ENCODE results near the gene XRCC2.

The XRCC2 gene

DNA sequence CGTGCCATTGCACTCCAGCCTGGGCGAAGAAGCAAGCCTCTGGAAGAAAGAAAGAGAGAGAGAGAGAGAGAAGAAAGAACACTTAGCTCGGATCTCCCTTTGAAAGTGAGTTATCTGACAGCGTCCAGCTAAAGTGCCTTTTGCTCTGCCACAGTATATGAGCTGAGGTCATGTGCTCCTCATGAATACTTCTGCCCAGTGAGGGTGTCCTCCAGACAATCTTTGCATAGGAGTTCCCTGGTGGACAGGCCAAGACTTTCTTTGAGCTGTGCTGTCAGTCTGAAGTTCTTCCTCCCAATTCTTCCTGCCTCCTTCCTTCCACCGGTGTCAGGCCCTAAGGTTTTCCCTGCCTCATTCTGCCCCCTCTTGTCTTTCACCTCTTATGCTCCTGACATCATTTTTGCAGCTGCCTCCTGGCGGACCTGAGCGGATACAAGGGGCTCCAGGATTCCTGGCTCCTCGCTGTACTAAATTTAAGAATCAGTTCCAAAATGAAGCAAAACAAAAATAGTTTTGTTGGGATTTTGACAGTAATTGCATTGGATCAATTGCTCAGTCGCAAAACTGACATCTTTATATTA, 31.9 kb downstream of the XRCC2 start:
- ChIA-PET CTCF (interaction anchor here (0.6 kb wide), 1 partner anchor 99 kb away, joined by 4 read pairs; no protein-coding TSS in a partner anchor), POLR2A (ENCODE audit: low non-redundant PET) (no interaction called here)
- TF ChIP-seq CTCF (conservative IDR thresholded peaks at IDR 0.05; ENCODE audit: low read depth), result no peak
- H3K27ac ChIP-seq, result no peak overlapping the region
- DNase-seq (ENCODE audit: low spot score), result no peak

GRCh38 chr7:152641384-152641783, 34.6 kb downstream of the XRCC2 start:
- POLR2A ChIA-PET (ENCODE audit: low non-redundant PET), result no interaction called here
- DNase-seq (ENCODE audit: low spot score), result no peak
- TF ChIP-seq CTCF (conservative IDR thresholded peaks at IDR 0.05; ENCODE audit: low read depth), result no peak
- no peak overlapping the region for H3K27ac ChIP-seq
- CTCF ChIA-PET, result no interaction called here

DNA sequence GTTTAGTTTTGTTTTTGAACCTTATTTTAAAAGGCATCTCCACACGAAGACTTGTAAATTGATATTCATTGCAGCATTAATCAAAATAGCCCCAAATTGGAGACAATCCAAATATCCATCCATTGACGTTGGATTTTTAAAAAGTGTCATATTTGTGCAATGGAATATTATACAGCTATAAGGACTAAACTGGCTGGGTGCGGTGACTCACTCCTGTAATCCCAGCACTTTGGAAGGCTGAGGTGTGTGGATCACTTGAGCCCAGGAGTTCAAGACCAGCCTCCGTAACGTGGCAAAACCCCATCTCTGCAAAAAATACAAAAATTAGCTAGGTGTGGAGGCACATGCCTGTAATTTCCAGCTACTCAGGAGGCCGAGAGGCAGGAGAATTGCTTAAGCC, 35.1 kb downstream of the XRCC2 start:
- no peak for DNase-seq (ENCODE audit: low spot score)
- ChIA-PET CTCF (interaction anchor here (0.6 kb wide), 1 partner anchor 31 kb away, joined by 4 read pairs; no protein-coding TSS in a partner anchor), POLR2A (ENCODE audit: low non-redundant PET) (no interaction called here)
- TF ChIP-seq CTCF (conservative IDR thresholded peaks at IDR 0.05; ENCODE audit: low read depth), result no peak
- no peak overlapping the region for H3K27ac ChIP-seq

DNA sequence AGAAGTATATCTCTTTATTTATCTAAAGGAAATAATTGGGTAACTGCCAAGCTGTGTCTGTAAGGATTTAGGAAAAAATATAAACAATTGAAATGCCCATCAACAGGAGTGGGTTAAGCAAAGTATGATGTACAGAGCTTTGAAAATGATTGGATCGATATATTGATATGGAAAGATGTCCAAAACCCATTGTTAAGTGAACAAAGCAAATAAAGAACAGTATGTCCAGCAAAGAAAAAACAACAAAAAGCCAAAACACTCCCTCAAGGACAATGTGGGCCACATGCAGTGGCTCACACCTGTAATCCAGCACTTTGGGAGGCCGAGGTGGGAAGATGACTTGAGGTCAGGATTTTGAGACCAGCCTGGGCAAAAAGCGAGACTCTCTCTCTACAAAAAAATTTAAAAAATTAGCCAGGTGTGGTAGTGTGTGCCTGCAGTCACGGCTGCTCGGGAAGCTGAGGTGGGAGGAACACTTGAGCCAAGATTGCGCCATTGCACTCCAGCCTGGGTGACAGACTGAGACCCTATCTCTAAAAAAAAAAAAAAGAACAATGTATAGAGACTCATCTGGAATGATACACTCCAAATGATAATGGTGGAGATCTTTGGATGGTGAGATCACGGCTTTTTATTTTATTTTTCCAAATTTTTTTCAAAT, 37.9 kb downstream of the XRCC2 start:
- DNase-seq (ENCODE audit: low spot score), result no peak
- no peak overlapping the region for H3K27ac ChIP-seq
- CTCF ChIA-PET, result interaction anchor here (0.7 kb wide), 1 partner anchor 82 kb away, joined by 3 read pairs; no protein-coding TSS in a partner anchor
- POLR2A ChIA-PET (ENCODE audit: low non-redundant PET), result no interaction called here
- TF ChIP-seq CTCF (conservative IDR thresholded peaks at IDR 0.05; ENCODE audit: low read depth), result no peak

- no peak for DNase-seq (ENCODE audit: low spot score)
- POLR2A ChIA-PET (ENCODE audit: low non-redundant PET), result no interaction called here
- TF ChIP-seq CTCF (conservative IDR thresholded peaks at IDR 0.05; ENCODE audit: low read depth), result no peak
- H3K27ac ChIP-seq, result no peak overlapping the region
- CTCF ChIA-PET, result no interaction called here
Observed at GRCh38 chr7:152637161-152637560, 38.8 kb downstream of the XRCC2 start.

GRCh38 chr7:152636441-152636840, 39.5 kb downstream of the XRCC2 start:
- no peak for TF ChIP-seq CTCF (conservative IDR thresholded peaks at IDR 0.05; ENCODE audit: low read depth)
- CTCF ChIA-PET, result no interaction called here
- DNase-seq (ENCODE audit: low spot score), result no peak
- H3K27ac ChIP-seq, result no peak overlapping the region
- POLR2A ChIA-PET (ENCODE audit: low non-redundant PET), result no interaction called here
